Keratinocyte (primary cell): Measurements from ENCODE around the gene PCCB.

Source experiments
- CTCF ChIP-seq, 3 experiments: IDR thresholded peaks in 1 of 3; conservative IDR thresholded peaks in 1 of 3; optimal IDR thresholded peaks in 1 of 3; 2 replicates in 2 of 3; 3 replicates in 1 of 3; pipeline versions ENCODE3 to v1.5.1; 2011; ENCODE audit warnings: low read length in 3 of 3, mild to moderate bottlenecking in 3 of 3, moderate library complexity in 2 of 3, control low read depth in 1 of 3, inconsistent platforms in 1 of 3; ENCODE audit not compliant: insufficient read depth in 2 of 3; ENCODE audit errors: extremely low read depth in 1 of 3
- EZH2 ChIP-seq: IDR thresholded peaks from one replicate; pipeline ENCODE4 v1.6.1; 2012; ENCODE audit warnings: inconsistent platforms, mild to moderate bottlenecking, low read length, moderate library complexity

GRCh38 chr3:136297826-136298225, 47.7 kb downstream of the PCCB start:
- no peak for TF ChIP-seq CTCF (optimal IDR thresholded peaks at IDR 0.05 in 1 of 3, IDR thresholded peaks at IDR 0.05 in 1 of 3, conservative IDR thresholded peaks at IDR 0.05 in 1 of 3; ENCODE audit: extremely low read depth in 1 of 3, insufficient read depth in 2 of 3, low read length in 3 of 3)
- no peak for TF ChIP-seq EZH2
